Stimulated activated CD4-positive, alpha-beta T cell treated with anti-CD3 and anti-CD28 coated beads, Interleukin-4, amount 100 ng/mL, for 48 hours (primary cell): Measurements from ENCODE around the gene SYT15.
"Not testable (repeated sequence)": the region's sequence is repeated elsewhere in the genome, so short reads cannot be mapped to it uniquely, and the experiment has no call there.

Experiments
- DNase-seq, 2 donors: peaks; one replicate each; pipeline ENCODE4 v3.0.0-alpha.2; 2020; ENCODE audit warnings: low read depth in 2 of 2

Gene SYT15

DNA sequence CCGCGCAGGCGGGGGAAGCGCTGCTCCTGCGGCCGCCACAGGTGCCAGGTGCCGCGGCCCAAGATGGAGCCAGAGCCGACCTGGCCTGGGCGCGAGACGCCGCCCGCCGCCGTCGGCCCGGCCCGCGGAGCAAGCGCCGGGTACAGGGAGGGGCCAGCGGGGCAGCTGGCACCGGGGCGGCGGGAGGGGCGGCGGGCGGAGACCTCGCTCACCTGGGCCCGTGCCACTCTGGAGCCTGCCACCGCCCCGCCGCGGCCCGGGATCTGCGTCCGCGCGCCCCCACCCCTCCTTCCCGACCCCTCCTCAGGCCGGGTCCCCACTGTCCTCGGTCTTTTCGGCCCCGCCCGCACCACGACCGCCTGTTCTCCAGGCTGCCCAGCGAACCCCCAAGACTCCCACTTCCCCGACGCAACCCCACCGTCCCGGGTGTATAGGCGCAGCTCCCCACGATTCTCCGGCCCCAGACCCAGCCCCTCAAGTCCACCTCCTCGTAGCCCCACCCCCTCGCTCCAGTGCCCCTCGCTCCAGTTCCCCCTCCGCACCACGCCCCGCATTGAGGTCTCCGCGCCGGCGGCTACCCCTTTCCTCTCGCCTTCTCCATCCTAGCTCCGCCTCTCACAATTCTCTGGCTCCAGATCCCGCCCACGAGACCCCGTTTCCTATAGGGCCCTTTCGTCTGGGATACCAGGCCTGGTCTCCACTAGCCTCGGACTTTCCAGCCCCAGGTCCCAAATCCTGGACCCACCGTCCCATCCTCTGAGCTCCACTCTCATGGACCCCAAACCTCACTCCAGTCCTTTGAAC is 22.2 kb upstream of the SYT15 start, which contains the start of gene GPRIN2:
TSS of gene GPRIN2 (minus strand) at position 144 of the 804 bp plus-strand sequence. CDS start 5,922 bp downstream, outside the sequence.
- no peak for DNase-seq

DNA sequence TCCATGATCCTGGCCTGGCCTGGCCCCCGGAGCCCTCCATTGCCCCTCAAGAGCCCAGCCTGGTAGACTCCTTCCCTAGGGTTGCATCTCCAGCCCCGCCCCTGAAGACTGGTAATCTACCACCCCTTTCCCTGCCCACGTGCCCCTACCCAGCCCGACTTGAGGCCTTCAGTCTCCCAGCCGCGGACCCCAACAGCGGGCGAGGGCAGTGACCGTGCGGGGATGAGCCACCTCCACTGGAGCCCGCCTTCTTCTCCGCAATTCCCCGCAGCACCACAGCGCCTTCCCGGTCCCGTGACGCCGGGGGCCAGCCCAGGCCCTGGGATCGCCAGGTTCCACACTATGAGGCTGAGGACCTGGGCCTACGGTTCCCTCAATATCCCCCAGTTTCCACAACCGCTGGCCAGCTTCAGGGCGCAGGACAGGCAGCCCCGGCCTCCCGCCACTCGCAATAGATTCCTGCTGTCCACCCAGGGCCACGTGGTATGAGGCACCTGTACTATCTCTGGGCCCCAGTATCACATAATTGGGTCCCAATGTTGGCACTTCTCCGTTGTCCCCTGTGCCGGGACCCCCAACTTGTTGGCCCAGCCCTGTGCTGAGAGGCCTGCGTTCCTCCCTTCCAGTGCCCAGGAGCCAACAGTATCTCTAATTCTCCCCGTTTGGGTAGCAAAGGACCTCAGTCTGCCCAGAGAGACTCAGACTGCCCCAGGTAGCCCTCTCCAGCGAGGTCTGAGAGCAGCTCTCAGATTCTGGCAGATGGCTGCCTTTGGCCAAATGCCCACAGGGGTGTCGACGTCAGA is 21.4 kb upstream of the SYT15 start:
- DNase-seq = no peak

DNA sequence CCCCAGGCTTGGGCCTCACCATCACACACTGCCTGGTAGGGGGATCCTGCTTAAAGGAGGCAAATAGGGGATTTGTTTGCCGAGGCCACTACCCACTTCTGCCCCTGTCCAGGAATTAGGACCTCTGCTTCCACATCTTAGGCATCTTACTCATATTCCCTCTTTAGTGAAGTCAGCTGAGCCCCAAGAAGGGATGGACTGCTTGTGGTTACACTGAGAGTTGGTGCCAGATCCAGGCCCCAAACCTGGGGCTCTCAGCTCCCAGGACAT is 20.9 kb upstream of the SYT15 start:
- DNase-seq = no peak

DNA sequence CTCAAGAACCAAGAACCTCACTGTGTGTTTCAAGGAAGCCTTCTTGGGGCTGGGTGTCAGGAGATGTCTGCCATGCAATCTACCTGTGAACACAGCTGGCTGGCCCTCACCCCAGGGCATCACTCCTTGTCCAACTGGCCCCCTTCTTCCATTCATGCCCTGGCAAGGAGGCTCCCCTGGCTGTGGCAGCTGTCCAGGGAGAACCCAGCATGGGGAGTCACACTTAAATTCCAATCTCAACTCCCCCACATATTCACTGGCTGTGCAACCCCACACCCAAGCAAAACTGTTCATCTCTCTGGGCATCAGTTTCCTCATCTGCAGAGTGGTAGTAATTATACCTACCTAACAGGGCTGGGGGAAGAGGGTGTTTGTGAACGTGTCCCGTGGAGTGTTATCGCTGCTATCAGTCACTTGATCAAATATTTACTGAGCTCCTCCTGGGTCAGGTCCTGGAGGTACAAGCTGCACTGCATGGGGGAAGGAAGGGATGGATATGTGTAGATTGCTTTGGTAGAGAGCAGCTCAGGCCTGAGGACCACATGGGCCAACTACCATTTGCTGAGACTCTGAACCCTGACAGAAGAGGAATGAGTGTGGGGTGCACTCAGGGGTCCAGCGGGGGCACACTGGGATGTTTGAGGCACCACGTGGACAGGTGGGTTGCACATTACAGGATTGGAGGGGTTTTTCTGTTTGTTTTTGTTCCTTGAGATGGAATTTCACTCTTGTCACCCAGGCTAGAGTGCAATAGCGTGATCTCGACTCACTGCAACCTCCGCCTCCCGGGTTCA is 20.3 kb upstream of the SYT15 start:
- no peak for DNase-seq

DNA sequence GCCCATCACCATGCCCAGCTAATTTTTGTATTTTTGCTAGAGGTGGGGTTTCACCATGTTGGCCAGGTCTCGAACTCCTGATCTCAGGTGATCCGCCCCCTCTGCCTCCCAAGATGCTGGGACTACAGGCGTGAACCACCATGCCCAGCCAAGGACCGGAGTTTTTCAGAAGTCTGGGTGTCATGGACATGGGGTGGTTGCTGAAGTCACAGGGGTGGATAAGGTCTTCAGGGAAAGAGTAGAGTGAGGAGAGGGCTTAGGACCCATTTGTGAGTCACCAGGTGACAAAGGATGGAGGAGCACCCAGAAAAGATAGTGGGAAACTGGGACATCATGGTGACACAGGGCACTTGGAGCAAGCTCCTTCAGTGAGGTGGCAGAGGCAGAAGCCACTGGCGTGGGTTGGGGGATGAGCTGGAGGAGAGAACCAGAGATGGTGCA is 19.7 kb upstream of the SYT15 start:
- DNase-seq = no peak

DNA sequence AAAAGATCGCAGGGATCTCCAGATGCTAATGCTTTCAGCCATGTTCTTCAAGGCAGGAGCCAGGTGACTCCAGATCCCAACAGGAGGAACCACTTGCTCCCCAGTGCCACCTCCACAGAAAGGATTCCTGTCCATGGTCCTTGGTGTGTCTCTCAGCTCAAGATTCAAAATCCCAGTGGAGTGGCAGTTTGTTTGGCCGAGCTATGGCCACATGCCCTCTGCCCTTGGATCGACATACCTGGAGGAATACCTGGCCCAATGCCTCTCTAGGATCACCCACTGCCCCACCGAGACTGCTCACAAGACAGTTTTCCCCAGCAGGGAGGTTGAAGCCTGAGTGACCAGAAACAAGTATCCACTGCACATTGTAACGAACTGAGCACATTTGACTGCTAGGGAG is 18.5 kb upstream of the SYT15 start:
- DNase-seq = no peak

DNA sequence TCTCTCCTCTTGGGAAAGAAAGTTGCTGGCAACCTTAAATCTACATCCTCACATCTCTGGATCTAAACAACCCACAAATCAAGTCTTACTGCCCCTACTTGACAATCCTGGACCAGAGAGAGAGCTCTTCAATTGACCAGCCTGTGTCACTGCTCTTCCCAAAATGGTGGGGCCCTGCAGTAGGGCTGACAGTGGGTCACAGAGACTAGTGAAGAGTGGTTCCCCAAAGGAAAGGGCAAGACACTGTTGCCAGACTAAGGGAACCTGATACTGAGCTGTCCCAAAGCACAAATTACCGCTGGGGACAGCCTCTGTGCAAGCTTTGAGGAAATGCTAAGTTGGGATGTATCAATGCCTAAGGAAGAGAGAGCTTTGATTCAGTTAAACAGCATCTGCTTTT is 18.0 kb upstream of the SYT15 start:
- DNase-seq = no peak

DNA sequence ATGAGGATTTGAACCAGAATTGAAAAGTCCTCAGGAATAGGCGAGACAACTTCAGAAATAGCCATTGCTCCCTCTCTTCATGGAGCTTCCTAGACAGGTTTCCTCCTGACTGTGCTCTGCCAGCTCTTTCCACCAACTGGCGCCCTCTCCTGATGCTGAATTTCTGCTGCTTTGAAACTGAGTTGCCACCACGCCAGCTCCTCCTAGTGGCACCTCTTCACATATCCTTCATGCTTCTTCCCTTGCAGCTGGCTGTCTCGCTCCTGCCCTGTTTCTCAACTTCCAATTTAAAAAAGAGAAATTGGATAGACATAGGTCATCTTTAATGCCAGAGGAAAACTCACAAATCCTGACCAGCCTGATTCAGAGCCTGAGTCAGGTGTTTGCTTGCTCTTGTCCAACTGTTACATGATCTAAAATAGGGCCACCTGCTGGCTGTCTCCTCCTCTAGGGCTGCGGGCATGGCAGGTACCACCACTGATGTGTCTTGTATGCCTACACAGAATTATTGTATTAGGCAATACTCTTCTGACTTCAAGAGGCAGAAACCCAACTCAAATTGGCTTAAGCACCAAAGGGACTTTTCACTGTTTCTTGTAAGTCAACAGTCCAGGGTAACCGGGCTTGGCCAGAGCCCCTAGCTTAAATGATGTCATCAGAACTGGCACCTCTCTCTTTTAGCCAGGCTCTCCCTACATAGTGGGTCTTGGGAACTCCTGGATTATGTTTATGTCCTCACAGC is 13.2 kb upstream of the SYT15 start:
- peak; percentile 42 to 45 for DNase-seq

DNA sequence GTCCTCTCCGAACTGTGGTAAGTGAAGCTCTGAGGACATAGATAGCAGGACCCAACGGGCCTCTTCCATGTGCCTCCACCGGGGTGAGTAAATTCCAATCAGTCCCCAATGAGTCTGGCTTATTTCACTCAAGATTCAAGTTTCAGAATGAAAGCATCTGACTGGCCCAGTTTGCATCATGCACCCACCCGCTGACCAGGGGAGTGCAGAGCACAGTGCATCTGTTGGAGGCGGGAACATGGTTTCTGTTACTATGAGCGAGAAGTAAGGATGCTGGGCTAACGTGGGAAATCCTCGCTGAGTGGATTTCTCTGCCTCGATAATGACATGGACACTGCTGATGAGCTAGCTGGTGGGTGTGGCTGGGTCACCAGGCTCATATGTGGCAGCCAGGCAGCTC is 11.8 kb upstream of the SYT15 start:
- not testable (repeated sequence) for DNase-seq

DNA sequence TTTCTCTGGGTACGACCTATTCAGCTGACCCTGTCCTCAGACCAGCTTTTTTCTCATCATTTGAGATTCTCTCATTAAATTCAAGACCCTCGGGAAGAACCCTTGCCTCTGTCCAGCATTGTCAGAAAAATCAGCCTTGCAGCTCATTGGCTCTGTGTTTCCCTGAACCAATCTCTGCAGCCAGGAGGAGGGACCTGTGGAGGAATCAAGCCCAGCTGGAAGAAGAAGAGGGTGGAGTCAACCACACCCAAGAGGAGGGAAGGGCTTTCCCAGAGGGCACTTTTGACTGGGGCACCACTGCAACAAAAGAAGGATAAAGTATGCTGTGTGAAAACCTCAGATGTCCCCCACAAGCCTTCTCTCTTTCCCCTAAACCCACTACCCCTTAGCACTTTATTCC is 8.3 kb upstream of the SYT15 start:
- not testable (repeated sequence) for DNase-seq

DNA sequence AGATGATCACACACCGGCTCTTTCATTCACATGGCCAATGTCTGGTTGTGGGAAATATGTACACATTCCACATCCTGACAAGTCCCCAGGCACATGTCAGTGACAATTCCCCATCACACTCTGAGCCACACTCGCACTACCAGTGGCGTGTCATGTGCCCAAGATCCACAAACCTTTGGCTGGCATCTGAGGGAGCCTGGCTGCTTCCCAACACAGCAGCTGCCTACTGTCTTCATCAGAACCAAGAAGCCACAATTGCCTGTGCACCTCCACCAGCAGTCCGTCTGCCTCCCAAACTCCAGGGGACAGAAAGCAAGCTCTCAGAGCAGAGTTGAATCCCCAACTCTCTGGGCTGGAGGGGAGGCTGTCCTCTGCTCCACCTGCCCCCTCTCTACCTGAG is 6.2 kb upstream of the SYT15 start:
- not testable (repeated sequence) for DNase-seq

DNA sequence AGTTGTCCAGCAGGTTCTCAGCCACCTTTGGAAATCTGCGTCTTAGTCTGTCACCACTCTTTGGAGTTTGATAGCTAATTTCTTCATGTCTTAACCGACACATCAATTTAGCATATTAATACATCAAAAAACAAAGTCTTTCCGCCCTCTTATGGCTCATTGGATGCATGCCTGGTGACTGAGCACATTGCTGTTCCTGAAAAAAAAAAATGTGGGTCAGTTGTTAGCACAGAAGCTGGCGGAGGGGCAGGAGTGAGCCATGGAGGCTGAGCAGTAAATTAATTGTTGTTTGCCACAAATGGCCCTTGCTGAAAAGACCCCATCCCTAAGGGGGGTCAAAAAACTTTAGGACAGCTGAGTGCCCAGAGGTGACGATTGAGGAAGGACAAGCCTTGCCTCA is 5.6 kb upstream of the SYT15 start:
- DNase-seq = not testable (repeated sequence)

DNA sequence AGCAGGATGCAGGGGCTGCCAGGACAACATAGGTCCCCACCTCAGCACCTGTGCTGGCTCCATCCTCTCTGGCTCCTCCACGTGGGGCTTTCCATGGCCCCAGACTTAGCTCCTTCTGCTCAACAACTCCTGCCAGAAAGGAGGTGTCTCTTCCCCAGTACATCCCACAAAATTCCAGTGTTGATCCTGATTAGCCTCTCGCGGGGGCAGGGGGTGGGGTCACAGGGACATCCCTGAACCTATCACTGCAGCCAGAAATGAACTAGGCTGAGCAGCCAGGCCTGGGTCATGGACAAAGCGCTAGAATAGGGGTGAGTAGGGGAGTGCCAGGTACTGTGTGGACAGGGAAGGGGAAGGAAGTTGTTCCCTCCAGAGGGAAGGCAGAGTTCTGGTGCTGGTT is 5.0 kb upstream of the SYT15 start:
- DNase-seq = not testable (repeated sequence)

DNA sequence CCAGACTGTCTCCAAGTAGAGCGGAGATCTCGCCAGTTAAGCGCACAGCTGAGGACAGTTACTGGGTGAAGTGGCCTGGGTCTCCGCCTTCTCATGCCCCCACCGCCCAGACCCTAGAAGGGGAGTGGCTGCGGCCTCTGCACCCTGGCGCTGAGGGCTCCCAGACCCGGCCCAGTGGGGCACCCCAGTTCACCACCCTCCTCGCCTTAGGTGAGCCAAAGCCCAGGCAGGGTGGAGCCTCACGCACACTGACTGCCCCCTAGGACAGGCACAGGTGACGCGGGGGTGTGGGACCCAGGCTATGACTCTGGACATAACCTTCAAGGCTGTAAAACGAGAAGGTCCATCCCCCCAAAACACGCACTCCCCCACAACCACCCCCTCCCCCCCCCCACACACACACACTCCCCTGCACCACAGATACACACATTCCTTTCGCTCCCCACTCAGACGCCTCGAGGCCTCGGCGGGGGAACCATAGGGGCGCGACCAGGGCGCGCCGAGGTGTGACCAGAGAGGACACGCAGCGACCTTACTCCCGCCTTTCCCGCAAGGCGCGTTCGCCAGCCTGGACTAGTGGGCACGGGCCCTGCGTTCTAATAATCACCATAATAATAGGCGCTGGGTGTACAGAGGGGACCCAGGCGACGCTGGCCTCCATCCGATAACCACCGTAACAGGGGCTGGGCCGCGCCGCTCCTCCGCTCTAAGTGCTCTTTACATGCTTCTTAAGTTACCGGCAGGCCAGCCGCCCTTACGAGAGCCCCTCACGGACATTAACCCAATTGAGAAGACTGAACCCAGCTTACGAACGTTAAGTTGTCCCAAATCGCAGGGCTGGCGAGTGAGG is 1.1 kb upstream of the SYT15 start:
- DNase-seq = not testable (repeated sequence)

DNA sequence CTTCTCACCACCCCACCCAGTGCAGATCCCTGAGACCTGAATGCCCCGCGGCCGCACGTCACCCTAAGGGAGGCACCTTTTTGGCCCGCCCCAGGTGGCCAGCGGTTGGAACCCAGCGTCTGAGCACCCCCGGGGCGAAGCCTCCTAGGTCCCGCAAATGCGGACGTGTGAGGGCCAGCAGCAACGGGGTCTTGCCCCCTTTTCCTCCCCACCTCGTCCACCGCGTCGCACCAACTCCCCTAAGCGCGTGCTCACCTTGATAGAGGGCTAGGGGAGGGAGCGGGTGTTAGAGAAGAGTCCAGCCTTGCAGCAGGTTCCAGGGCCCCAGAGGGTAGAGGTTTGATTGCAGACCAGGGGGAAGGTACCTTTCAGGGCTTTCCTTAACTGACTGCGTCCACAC is 450 bp downstream of the SYT15 start:
- DNase-seq = not testable (repeated sequence)

DNA sequence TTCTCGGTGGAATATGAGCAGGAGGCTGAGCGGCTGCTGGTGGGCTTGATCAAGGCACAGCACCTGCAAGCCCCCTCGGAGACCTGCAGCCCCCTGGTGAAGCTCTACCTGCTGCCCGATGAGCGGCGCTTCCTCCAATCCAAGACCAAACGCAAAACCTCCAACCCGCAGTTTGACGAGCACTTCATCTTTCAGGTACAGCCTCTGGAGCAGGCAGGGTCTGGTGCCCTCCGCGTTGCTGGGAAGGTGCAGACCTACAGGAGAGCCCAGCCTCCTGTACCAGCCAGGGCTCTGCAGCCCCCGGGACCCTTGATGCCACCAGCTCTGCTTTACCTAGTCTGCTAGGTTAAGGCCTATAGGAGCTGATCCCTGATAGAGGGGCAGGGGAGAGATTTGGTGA is 3.1 kb downstream of the SYT15 start:
- not testable (repeated sequence) for DNase-seq

DNA sequence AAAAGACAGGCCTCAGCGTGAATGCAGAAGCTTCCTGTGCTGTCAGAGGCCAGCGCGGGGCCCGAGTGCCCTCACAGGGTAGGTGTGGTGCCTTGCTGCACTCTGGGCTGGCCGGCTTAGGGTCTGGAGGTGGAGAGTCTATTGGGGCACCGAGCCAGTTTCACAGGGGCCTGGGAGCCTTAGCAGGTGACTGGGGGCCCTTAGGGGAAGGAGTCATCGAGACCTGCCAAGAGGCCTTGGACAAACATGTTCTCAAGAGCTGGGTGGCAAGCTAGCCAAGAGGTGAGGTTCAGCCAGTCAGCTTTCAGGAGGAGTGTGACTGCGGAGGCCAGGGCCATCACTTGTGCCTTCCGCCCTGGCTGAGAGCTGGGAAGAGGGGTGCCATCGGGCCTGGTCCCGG is 3.6 kb downstream of the SYT15 start:
- DNase-seq = not testable (repeated sequence)

DNA sequence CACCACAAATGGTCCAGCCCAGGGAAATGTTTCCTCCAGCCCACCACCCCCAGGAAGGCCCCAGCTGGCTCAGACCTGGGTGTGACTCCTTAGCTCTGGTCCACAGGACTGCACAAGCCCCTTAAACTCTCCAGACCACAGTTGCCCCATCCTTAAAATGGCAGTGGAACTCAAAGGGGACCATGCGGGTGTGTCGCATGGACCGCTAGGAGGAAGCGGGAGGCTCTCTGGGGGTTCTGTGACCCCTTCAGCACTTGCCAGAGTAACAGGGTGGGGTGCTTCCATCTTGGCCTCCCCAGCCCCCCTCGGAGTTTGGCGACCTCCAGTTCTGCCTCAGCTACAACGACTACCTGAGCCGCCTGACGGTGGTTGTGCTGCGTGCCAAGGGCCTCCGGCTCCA is 5.3 kb downstream of the SYT15 start:
- DNase-seq = not testable (repeated sequence)

DNA sequence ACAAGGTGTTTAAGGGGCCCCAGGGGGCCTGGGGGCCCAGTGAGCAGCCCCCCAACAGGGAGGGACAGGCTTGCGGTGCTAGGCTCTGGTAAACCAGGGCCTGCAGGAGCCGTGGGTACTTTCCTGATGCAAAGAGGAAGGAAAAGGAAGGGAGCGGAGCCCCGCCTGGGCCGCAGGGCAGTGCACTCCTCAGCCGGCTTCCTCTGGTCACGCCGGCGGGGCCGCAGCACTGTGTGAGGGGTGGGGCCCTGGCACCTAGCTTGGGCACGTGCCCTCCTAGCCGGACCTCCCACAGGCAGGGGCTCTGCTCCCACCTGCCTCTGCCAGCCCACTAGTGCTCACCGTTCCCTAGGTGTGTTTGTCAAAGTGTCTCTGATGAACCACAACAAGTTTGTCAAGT is 6.3 kb downstream of the SYT15 start:
- not testable (repeated sequence) for DNase-seq

DNA sequence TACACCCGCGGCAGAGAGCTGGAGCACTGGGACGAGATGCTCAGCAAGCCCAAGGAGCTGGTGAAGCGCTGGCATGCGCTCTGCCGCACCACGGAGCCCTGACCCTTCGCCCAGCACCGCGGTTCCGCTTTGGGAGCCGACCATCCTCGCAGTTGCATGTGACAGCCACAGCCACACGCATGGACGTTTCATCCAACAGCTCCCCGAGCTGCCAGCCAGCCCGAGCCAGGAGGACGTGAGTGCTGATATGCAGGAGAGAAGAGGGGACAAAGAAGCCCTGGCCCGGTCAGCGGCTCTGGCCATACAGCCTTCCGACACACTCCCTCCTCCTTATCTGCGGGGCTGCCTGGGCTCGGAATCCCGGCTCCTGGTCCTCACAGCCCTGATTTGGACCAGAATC is 8.6 kb downstream of the SYT15 start:
- not testable (repeated sequence) for DNase-seq

DNA sequence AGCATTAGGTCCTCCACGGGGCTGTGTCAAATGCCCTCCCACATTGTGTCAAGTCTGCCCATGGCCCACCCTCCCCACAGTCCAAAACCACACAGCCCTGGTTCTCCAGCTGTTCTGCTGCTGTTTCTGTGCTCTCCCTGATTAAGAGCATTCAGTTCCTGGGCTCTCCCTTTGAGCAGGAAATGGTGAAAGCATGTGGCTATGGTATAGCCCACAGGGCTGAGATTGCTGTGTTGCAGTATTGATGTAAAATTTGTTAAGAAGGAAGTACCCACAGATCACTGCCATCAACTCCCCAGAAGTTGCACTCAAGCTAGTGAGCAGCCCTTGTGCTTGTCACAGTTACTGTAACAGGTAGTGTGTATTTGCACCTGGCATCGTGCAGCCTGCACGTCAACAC is 9.3 kb downstream of the SYT15 start:
- DNase-seq = not testable (repeated sequence)
